ENCODE results near the gene SLC38A10.

SLC38A10 gene

DNA sequence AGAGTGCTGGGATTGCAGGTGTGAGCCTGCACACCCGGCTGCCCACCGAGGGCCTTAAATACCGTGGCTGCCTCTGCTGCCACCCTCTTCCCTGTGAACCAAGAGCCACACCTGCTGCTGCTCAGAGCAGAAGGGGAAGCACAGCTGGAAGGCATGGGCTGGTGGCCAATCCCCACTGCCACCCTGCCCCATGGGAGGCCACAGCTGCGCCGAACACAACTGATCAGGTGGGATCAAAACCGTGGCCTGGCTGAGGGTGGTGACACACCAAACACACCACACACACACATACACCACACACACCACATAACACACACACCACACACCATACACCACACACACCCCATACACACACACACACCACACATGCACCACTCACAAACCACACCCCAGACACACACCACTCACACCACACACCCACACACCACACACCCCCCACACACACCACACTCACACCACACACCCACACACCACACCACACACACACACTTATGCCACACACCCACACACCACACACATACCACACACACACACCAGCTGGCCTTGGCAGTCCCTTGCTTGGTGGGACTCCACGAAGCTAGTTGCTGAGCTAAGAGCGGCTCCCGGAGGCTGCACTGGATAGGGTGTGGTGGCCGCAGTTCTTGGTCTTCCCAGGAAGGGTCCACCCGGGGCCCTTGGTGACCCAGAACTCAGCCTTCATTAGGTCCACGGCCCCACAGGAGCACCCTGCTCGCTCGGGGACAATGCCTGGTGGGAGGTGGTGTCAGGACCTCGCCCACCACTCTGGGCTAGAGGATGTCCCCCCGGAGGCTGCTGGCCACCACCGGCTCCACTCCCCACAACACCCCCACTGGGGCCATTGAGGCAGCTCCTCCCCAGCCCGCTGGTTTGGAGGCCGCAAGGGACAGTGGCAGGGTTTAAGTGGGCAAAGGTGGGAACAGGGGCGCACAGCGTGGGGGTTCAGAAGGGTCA, 87.2 kb downstream of the SLC38A10 start:
- intact Hi-C loops (cut with DNase I), result loop anchor here (10.0 kb wide), 1 partner anchor 63 kb away; no protein-coding TSS in a partner anchor
- DNase-seq, result no peak

DNA sequence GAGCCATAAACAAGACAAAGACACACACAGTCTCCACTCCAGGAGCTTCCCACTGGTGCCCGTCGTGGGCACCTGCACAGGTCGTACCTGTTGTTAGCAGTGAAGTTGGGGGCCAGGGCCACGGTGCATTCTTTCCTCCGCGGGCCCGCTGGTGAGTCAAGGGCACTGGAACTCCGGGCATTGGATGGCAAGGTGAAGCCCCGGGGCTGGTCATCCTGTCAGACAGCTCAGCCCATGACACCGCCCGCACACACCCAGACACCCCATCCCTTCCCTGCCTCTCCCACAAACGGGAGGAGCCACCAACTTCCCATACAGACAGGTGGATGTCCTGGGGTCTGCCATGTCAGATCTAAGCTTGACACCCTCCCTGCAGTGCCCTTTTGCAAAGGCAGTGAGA, 88.5 kb downstream of the SLC38A10 start:
- intact Hi-C loops (cut with DNase I), result loop anchor here (10.0 kb wide), 1 partner anchor 62 kb away; no protein-coding TSS in a partner anchor
- no peak for DNase-seq

DNA sequence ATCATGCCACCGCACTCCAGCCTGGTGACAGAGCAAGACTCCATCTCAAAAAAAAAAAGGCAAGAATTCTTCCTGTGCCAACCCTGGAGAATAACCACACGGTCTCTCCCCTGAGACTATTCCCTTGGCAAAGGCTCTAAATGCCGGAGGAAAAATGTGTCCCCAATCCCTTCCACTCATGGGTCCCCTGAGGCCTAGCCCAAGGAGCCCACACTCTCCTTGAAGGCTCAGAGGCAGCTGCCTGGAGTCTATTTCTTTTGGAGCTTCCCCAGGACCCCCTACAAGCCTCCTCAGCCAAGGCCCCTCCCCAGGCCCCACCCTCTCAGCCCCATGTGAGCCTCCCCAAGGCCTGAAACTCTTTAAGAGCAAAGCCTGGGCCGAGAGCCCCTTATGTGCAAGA, 88.9 kb downstream of the SLC38A10 start:
- intact Hi-C loops (cut with DNase I), result loop anchor here (10.0 kb wide), 1 partner anchor 61 kb away; no protein-coding TSS in a partner anchor
- DNase-seq, result no peak

DNA sequence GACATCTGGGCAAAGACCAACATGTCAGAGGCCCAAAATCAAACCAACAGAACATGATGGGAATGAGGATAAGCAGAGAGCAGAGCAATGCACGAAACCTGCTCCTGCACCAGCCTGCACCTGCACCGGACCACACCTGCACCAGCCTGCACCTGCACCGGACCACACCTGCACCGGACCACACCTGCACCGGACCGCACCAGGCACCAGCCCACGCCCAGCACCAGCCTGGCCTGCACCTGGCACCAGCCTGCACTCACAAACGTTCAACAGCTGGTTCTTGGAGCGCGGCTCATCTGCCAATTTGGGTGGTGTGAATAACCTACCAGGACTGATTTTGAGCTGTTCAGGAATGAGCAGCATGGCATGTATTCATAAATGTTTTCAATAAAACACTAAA, 90.5 kb downstream of the SLC38A10 start:
- no peak for DNase-seq
- intact Hi-C loops (cut with DNase I), result loop anchor here (10.0 kb wide), 1 partner anchor 60 kb away; no protein-coding TSS in a partner anchor

DNA sequence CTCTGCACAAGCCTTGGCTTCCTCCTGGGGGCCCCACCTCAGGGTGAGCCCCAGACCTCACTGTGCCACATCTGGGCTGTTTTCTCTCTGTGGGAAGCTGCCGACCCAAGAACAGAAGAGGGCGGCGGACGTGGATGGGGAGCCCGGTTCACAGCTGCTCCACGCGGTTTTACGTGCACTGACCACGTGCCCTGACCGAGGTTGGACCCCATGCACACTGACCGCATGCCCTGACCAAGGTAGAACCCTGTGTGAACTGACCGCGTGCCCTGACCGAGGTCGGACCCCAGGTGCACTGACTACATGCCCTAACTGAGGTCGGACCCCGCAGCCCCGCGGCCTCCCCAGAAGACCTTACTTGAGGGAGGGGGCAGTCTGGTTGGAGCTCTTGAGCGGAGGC, 92.0 kb downstream of the SLC38A10 start:
- intact Hi-C loops (cut with DNase I), result loop anchor here (10.0 kb wide), 1 partner anchor 58 kb away; no protein-coding TSS in a partner anchor
- DNase-seq, result no peak

DNA sequence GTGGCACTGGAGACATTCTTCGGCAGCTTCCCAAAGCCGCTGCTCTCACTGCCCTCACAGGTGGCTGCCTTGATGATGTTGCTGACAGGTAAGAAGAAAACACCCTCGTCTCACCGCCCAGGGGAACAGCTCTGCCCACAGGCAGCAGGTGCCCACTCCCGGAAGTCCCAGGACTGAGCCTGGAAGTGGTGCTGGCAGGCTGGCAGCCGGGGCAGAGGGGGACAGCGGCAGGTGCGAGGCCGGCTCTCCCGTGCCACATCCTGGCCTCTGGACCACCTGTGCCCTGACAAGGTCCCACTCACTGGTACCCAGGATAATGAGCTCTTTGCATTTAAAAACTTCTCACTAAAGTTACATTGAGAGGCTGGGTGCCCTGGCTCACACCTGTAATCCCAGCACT, 92.8 kb downstream of the SLC38A10 start:
- intact Hi-C loops (cut with DNase I), result loop anchor here (10.0 kb wide), 1 partner anchor 58 kb away; no protein-coding TSS in a partner anchor
- DNase-seq, result no peak

DNA sequence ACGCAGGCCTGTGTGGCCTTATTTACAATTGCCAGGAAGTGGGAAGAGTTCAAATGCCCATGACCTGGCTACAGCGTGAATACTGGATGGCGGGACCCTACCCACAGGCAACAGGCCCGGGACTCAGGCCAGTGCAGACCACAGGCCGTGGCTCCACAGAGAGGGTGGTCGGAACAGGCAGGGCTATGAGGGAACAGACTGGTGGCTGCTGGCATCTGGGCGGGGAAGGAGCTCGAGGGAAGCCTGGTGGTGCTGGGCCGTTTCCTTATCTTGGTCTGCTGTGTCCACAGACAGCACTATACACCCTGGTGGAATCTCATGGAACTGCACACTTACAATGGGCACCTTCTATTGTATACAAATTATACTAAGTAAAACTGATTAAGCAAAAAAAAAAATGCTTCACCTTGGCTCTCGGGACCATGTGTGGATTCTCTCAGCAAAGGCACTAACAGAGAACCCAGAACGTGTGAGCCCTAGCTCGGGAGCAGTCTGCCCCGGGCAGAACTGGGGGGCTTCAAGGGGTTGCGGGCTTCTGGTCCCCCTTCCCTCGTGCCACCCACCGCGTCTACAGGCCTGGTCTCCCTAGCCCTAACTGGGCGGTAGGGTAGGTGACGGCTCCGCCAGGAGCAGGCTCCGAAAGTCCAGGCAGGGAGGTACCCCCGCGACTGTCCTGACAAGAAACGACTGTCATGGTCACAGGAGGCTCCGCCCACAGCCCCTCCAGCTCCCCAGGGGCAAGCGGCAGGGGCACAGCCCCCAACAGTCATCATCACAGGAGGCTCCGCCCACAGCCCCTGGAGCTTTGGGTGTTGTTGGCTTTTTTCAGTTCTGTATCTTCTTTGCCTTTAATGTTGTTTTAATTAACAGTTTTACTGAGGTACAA, 94.2 kb downstream of the SLC38A10 start:
- intact Hi-C loops (cut with DNase I), result loop anchor here (10.0 kb wide), 1 partner anchor 56 kb away; no protein-coding TSS in a partner anchor
- peak; percentile 15 to 91 (median 69) for DNase-seq

DNA sequence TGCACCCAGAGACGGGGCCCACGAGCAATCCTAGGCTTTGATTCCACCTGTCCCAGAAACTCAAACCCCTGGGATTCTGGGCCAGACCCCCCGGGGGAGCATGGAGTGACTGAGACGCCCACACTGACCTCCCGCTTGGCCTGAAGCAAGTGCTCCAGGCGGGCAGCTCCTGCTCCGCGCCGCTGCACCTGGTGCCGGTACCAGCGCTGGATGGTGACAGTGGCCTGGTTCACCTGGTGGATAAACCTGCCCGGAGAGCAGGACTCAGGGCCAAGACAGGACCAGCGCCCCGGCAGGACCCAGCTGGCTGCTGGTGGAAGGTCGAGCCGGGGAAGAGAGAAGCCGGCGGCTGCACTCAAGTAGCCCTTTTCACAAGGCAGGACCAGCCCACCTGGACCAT, 94.9 kb downstream of the SLC38A10 start:
- no peak for DNase-seq

DNA sequence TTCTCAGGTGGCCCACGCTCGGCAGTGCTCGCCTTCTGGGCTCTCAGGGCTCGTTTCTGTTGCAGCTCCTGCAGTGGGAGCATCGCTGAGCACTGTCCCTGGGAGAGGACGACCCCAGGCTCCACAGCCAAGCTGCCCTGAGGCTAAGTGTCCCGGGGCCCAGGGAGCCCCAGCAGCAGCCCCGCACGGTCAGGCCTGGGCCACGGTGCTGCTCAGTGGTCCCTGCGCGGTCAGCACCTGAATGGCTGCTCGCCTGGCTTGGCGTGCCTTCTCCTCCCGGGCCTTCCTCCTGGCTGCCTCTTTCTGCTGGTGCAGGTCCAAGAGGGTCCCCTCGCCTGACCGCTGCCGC, 95.7 kb downstream of the SLC38A10 start:
- intact Hi-C loops (cut with DNase I), result no loop called here

More for the DNA sequence above, 94.9 kb downstream of the SLC38A10 start:
- intact Hi-C loops (cut with DNase I), result loop anchor here (10.0 kb wide), 1 partner anchor 55 kb away; no protein-coding TSS in a partner anchor

DNA sequence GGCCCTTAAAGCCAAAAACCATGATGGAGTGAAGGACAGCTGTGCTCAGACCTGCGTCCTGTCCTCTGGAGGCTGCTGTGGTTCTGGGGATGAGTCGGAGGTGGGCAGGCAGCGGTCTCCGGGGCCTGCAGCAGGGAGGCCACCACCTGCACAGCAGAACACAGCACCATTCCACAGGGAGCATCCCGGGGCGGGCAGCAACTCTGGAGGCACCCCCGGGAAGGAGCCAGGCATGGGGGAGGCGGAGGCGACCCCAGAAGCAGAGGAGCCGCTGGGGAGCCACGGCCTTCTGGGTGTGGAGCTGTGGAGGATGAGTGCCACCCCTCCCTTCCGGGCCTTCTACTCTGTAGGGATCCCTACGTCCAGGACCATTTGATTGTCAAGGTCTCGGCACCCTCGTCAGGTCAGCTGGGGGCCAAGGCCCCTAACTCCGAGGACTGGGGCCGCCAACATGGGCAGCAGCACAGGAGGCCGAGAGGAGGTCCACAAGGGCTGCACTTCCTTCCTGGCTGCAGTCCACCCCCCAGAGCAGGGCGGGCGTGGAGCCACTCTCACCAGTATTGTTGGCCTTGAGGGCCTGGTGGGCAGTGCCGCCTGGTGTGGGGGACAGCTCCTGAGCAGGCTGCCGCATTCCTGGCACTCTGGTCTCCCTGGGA, 96.2 kb downstream of the SLC38A10 start:
- intact Hi-C loops (cut with DNase I), result no loop called here

More for the DNA sequence above, 95.7 kb downstream of the SLC38A10 start:
- DNase-seq, result no peak

DNA sequence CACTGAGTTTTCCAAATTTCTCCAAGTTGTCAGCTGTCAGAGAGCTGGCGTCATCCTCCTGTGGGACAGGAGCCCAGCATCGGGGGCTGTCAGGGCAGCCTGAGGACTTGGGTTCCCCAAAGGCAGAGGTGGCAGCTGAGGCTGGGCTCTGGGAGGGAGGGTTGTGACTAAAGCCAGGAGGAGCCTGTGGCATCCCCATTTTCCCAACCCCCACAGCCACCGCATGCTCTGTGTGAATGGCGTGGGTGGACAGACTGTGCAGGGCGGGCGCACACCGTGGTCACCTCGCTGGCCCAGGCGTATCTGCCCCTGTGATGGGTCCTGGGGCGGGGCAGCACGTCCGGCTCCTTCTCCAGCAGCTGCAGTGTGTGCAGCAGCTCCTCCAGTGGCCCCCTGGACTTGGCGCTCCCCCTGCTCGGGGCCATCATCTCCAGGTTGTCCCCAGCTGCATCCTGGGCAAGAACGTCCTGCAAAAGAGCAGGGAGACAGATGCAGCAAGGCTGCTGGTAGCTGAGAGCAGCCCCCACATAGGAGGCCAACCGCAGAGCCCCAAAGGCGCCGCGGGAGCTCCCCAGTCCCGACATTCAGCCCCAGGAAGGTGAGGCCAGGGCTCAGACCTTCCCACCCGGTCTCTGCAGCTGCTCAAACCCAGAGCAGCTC, 97.1 kb downstream of the SLC38A10 start:
- intact Hi-C loops (cut with DNase I), result no loop called here
- peak in 4 of 42 donors; percentile 5 to 28 (median 18) for DNase-seq

More for the DNA sequence above, 96.2 kb downstream of the SLC38A10 start:
- no peak for DNase-seq

DNA sequence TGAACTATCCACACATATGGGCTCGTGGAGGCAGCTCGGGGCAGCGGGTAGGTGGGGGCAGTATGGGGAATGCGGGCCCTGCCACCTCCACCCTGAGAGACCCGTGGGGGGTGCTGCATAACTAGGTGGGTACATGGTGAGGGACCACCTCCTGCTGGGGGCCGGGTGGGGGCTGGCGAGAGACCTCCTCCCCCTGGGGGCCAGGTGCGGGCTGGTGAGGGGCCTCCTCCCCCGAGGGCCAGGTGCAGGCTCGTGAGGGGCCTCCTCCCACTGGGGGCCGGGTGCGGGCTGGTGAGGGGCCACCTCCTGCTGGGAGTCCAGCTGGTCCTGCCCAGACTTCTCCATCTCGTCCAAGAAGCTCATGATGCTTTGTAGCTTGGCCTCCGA, 97.7 kb downstream of the SLC38A10 start:
- DNase-seq, result no peak
- intact Hi-C loops (cut with DNase I), result no loop called here

DNA sequence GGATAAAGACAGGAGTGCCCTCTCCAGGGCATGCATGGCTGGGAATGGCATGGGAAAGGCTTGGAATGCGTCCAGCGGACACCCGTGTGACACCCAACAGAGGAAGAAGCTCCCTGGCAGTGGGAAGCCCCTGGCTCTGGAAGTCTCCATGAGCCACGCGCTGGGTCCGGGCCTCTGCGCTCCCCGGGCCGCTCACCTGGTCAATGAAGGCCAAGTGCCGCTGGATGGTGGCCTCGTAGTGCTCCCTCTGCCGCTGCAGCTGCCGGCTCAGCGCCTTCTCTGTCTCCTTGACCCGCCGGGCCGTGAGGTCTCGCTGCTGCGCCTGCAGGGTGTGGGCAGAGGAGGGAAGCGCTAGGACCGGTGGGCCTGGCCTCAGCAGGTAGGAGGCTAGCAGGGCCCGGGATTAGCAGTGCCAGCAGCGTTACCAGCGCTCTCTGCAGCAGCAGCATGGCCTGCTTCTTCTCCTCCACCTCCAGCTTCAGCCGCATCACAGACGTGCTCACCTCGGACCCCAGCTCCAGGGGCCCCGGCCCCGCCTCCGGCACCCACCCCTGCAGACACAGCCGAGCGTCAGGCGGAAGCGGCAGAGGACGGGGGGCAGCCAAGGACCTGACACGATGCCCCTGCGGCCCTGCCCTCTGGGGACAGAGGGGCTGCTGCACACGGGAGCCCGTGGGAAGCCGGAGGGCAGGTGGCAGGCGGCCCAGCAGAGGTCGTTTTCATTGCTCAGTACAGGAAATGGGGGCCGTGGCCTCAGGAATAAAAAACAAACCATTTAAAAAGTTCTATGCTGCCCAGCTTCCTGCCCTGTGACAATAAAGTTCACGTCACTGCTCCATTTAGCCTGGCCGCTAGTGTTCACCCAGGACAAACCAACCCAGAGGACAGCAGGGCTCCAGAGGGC, 98.3 kb downstream of the SLC38A10 start:
- DNase-seq, result no peak

DNA sequence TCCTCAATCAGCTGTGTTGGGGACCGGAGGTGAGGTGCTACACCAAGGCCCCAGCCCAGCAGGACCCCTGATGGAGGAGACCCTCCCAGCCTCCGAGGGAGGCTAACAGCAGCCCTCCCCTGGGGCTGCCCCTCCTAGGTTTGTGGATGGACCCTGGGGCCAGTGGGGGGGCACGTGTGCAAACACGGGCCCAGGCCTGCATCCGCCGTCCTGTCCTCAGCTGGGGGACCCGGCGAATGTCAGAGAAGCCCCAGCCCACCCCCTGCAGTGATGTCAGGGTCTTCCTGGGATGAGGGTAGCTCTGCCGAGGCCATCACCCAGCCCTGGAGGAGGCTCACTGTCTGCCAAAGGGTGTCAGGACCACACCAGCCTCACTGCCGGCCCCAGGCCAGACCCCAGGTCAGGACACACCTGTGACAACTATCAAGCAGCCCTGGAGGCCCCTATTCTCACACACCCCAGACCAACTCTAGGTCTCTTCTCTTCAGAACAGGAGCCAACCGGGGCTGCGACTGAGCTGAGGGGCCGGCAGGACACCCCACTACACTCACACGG, 99.1 kb downstream of the SLC38A10 start:
- no peak for DNase-seq
- intact Hi-C loops (cut with DNase I), result no loop called here

More for the DNA sequence above, 98.3 kb downstream of the SLC38A10 start:
- intact Hi-C loops (cut with DNase I), result no loop called here
